Osteocyte (in vitro differentiated cells): Measurements from ENCODE around the gene LRRN3. TPM values are rescaled to one million over a fixed set of nuclear protein-coding genes. Genes with fewer than 3 reads are reported as not detected.
"Not testable (repeated sequence)": the region's sequence is repeated elsewhere in the genome, so short reads cannot be mapped to it uniquely, and the experiment has no call there.

Source experiments
- DNase-seq: peaks from one replicate; pipeline ENCODE4 v3.0.0; 2021; ENCODE audit warnings: mixed read lengths; ENCODE audit not compliant: unreplicated experiment; ENCODE audit errors: extremely low spot score
- H3K27ac Mint-ChIP-seq: one replicate; pipeline ENCODE4 v1.8.0; 2021; ENCODE audit warnings: mild to moderate bottlenecking, mixed read lengths; ENCODE audit not compliant: unreplicated experiment
- H3K27me3 Mint-ChIP-seq: one replicate; pipeline ENCODE4 v1.8.0; 2021; ENCODE audit warnings: mixed read lengths; ENCODE audit not compliant: unreplicated experiment
- H3K36me3 Mint-ChIP-seq: one replicate; pipeline ENCODE4 v1.8.0; 2021; ENCODE audit warnings: mixed read lengths; ENCODE audit not compliant: unreplicated experiment
- H3K4me1 Mint-ChIP-seq: one replicate; pipeline ENCODE4 v1.8.0; 2021; ENCODE audit warnings: mixed read lengths; ENCODE audit not compliant: unreplicated experiment
- H3K4me3 Mint-ChIP-seq: one replicate; pipeline ENCODE4 v1.8.0; 2021; ENCODE audit warnings: mild to moderate bottlenecking, moderate library complexity, mixed read lengths; ENCODE audit not compliant: unreplicated experiment
- H3K9me3 Mint-ChIP-seq: one replicate; pipeline ENCODE4 v1.8.0; 2021; ENCODE audit warnings: mixed read lengths; ENCODE audit not compliant: unreplicated experiment
- total RNA-seq: library from RNA; stranded (reverse); gene quantifications from 2 replicates; pipeline ENCODE4 v1.2.1, GENCODE V29; 2021
- TF ChIP-seq, protein P1 (sequence below): fragments of 200-600 bp; sonication (generic); IDR thresholded peaks from 2 replicates; pipeline ENCODE4 v1.5.0; 2021; ENCODE audit warnings: antibody characterized with exemption, mild to moderate bottlenecking, moderate library complexity

The LRRN3 gene
- total RNA-seq, 1 donor from 2014 or later: 0.56 TPM

DNA sequence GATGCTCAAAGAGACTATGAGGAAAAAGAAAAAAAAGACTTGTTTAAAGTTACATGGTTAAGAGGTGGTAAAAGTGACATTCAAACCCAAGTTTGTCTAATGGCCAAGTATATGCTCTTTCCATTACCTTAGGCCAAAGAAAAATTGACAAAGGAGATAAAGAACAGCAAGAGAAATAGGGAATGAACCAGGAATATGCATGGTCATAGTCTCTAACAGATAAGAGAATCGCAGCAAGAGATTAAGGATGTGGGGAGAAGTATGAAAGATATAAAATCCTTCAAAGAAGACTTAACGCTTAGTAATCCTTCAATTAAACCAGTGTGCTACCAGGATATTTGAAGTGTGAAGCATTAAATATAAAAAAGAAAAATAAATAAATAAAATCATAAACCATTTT lies 23.2 kb upstream of the LRRN3 start:
- Mint-ChIP-seq H3K9me3 (peaks cover 8% of the 10 kb centered on the region), H3K4me1 (peaks cover 5% of the 10 kb centered on the region), H3K36me3 (peaks cover 3% of the 10 kb centered on the region), H3K27ac (no peak overlapping the region), H3K4me3 (no peak overlapping the region), H3K27me3 (no peaks in the 10 kb centered on the region)
- TF ChIP-seq, protein P1, sequence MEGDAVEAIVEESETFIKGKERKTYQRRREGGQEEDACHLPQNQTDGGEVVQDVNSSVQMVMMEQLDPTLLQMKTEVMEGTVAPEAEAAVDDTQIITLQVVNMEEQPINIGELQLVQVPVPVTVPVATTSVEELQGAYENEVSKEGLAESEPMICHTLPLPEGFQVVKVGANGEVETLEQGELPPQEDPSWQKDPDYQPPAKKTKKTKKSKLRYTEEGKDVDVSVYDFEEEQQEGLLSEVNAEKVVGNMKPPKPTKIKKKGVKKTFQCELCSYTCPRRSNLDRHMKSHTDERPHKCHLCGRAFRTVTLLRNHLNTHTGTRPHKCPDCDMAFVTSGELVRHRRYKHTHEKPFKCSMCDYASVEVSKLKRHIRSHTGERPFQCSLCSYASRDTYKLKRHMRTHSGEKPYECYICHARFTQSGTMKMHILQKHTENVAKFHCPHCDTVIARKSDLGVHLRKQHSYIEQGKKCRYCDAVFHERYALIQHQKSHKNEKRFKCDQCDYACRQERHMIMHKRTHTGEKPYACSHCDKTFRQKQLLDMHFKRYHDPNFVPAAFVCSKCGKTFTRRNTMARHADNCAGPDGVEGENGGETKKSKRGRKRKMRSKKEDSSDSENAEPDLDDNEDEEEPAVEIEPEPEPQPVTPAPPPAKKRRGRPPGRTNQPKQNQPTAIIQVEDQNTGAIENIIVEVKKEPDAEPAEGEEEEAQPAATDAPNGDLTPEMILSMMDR: no peak
- DNase-seq: no peak

DNA sequence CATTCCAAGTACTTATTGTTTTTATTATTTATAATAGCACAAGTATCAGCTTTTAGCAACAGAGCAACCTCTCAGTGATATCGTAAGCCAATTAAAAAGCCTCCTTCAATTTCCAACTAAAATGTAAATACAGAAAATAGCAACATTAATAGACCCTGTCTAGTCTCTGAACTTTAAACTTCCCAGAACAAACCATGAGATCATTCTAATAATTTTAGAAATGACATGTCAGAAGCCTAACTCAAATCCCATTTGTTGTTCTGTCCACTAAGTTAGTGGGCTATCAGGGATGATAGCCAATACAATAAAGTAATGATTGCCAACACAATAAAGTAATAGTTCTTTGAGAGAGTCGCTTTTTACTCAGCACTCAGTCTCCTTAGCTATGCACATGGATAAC lies 22.3 kb upstream of the LRRN3 start:
- TF ChIP-seq, protein P1: no peak
- no peaks in the 10 kb centered on the region for H3K36me3 Mint-ChIP-seq
- H3K4me1 Mint-ChIP-seq: peaks cover 7% of the 10 kb centered on the region
- H3K9me3 Mint-ChIP-seq: peaks cover 5% of the 10 kb centered on the region
- no peak for DNase-seq
- no peak overlapping the region for H3K27ac Mint-ChIP-seq
- H3K27me3 Mint-ChIP-seq: no peaks in the 10 kb centered on the region
- no peak overlapping the region for H3K4me3 Mint-ChIP-seq

DNA sequence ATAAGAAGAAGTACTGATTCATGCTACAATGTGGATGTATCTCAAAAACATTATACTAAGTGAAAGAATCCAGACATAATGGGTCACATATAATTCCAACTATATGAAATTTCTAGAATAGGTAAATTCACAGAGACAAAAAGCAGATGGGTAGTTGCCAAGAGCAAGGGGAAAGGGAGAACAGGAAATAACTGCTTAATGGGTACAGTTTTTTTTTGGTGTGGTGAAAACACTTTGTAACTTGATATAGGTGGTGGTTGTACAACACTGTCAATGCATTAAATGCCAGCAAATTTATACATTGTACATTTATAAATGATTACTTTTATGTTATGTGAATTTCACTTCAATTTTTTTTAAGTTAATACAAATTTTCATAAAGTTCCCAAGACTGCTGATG lies 19.4 kb upstream of the LRRN3 start:
- no peaks in the 10 kb centered on the region for H3K9me3 Mint-ChIP-seq
- DNase-seq: no peak
- no peak overlapping the region for H3K27ac Mint-ChIP-seq
- TF ChIP-seq, protein P1: no peak
- H3K4me3 Mint-ChIP-seq: no peak overlapping the region
- peaks cover 18% of the 10 kb centered on the region for H3K4me1 Mint-ChIP-seq
- H3K36me3 Mint-ChIP-seq: no peaks in the 10 kb centered on the region
- no peaks in the 10 kb centered on the region for H3K27me3 Mint-ChIP-seq

DNA sequence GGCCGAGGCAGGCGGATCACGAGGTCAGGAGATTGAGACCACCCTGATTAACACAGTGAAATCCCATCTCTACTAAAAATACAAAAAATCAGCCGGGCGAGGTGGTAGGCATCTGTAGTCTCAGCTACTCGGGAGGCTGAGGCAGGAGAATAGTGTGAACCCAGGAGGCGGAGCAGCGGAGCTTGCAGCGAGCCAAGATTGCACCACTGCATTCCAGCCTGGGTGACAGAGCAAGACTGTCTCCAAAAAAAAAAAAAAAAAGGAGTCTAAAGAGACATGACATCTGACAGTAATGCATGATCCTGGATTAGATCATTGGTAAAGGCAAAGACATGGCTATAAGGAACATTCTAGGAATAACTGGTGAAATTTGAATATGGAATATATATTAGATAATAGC lies 18.3 kb upstream of the LRRN3 start:
- H3K4me1 Mint-ChIP-seq: peaks cover 18% of the 10 kb centered on the region
- not testable (repeated sequence) for H3K36me3 Mint-ChIP-seq, H3K27ac Mint-ChIP-seq

DNA sequence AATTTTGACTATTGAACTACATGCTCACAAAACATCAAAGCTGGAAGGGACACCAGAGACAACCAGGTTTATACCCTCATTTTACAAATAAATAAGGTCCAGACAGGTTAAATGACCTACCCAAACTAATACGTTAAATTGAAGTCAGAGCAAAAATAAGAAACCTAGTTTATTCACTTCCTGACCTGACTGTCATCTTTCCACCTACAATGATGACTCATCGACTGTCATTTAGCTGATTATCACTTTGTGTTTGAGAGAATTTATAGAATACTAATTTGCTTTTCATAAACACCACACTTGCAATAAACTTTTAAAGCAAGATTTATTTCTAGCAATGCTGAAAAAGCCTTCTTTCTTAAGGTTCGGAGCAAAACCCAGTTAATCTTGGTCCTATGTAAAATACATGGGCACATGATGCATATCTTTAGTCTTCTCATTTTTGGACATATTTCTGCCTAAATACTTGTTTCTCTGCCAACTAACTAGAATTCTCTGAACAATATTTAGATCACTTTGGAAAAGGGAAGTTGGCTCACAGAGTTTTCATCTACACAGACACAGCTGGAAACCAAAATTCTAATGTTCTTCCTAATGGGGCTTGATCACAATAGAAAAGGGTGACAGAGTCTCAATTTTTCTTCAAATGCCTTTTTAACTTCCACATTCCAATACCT lies 16.7 kb upstream of the LRRN3 start:
- TF ChIP-seq, protein P1: no peak
- Mint-ChIP-seq H3K36me3 (no peaks in the 10 kb centered on the region), H3K27ac (no peak overlapping the region), H3K27me3 (no peaks in the 10 kb centered on the region), H3K4me1 (peaks cover 18% of the 10 kb centered on the region), H3K4me3 (no peak overlapping the region), H3K9me3 (no peaks in the 10 kb centered on the region)
- DNase-seq: no peak

More for the DNA sequence above, 18.3 kb upstream of the LRRN3 start:
- H3K9me3 Mint-ChIP-seq, H3K4me3 Mint-ChIP-seq, DNase-seq, H3K27me3 Mint-ChIP-seq: not testable (repeated sequence)
